ENCODE data around the gene XIST.

GRCh38 chrX:73823473-73824004, 29.0 kb downstream of the XIST start:
- TF ChIP-seq, protein P1, sequence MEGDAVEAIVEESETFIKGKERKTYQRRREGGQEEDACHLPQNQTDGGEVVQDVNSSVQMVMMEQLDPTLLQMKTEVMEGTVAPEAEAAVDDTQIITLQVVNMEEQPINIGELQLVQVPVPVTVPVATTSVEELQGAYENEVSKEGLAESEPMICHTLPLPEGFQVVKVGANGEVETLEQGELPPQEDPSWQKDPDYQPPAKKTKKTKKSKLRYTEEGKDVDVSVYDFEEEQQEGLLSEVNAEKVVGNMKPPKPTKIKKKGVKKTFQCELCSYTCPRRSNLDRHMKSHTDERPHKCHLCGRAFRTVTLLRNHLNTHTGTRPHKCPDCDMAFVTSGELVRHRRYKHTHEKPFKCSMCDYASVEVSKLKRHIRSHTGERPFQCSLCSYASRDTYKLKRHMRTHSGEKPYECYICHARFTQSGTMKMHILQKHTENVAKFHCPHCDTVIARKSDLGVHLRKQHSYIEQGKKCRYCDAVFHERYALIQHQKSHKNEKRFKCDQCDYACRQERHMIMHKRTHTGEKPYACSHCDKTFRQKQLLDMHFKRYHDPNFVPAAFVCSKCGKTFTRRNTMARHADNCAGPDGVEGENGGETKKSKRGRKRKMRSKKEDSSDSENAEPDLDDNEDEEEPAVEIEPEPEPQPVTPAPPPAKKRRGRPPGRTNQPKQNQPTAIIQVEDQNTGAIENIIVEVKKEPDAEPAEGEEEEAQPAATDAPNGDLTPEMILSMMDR (IDR thresholded peaks at IDR 0.05) = no peak
- TF ChIP-seq POLR2A (IDR thresholded peaks at IDR 0.05) = no peak
- no peak for TF ChIP-seq POLR2AphosphoS5 (IDR thresholded peaks at IDR 0.05)
